Liver (tissue), 3 donors: ENCODE results near the gene PDK1.

Experiments
- CTCF ChIP-seq: fragments of 150-350 bp; IDR thresholded peaks from 2 replicates; pipeline ENCODE4 v1.5.1; 2017; ENCODE audit warnings: improper control_type of control experiment, low read depth, low read length; ENCODE audit not compliant: missing input control
- EGR1 ChIP-seq, 2 donors: IDR thresholded peaks; 2 replicates each; pipeline ENCODE4 v1.6.1; 2016 to 2018; ENCODE audit warnings: antibody characterized with exemption in 2 of 2, low read depth in 2 of 2
- FOXA2 ChIP-seq: IDR thresholded peaks from 2 replicates; pipeline ENCODE4 v1.6.1; 2016; ENCODE audit warnings: antibody characterized with exemption
- GABPA ChIP-seq, 2 donors: IDR thresholded peaks in 1 of 2; conservative IDR thresholded peaks in 1 of 2; 2 replicates each; pipeline ENCODE4 v1.6.1; 2016; ENCODE audit warnings: antibody characterized with exemption in 2 of 2, mild to moderate bottlenecking in 1 of 2, moderate library complexity in 1 of 2
- HNF4A ChIP-seq, 2 donors: conservative IDR thresholded peaks; 2 replicates each; pipeline ENCODE4 v1.6.1; 2016; ENCODE audit warnings: antibody characterized with exemption in 2 of 2, mild to moderate bottlenecking in 2 of 2
- JUND ChIP-seq, 2 donors: IDR thresholded peaks; 2 replicates each; pipeline ENCODE4 v1.6.1; 2016; ENCODE audit warnings: antibody characterized with exemption in 2 of 2
- RAD21 ChIP-seq, 2 donors: IDR thresholded peaks; 2 replicates each; pipeline ENCODE4 v1.6.1; 2016; ENCODE audit warnings: antibody characterized with exemption in 2 of 2, mild to moderate bottlenecking in 2 of 2
- REST ChIP-seq: IDR thresholded peaks from 2 replicates; pipeline ENCODE4 v1.6.1; 2016; ENCODE audit warnings: antibody characterized with exemption, mild to moderate bottlenecking
- RXRA ChIP-seq, 2 donors: IDR thresholded peaks; 2 replicates each; pipeline ENCODE4 v1.6.1; 2017 to 2018; ENCODE audit warnings: antibody characterized with exemption in 2 of 2, mild to moderate bottlenecking in 1 of 2
- SP1 ChIP-seq: IDR thresholded peaks from 2 replicates; pipeline ENCODE4 v1.6.1; 2018; ENCODE audit warnings: antibody characterized with exemption, mild to moderate bottlenecking
- TF ChIP-seq, protein P1 (sequence below): IDR thresholded peaks from 2 replicates; pipeline ENCODE4 v1.6.1; 2016; ENCODE audit warnings: antibody characterized with exemption
- donor health status: healthy.
- donor health status: healthy.

DNA sequence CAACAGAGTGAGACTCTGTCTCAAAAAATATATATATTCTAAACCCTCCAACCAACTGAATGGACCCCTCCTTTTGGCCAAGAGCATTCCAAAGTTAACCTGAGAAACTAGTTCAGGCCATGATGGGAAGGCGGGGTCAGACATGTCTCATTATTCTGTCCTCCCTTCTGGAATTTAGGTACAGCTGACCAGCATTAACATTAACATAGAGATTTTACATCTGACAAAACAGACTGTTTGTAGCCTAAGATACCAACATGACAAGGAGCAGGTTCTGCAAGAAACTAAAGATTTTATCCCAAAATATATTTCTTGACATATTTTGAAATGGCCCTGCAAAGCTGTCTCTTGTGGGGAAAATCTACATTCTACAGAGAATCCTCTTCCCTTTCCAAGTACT lies 6.8 kb upstream of the PDK1 start:
- no peak for TF ChIP-seq CTCF
- TF ChIP-seq, protein P1, sequence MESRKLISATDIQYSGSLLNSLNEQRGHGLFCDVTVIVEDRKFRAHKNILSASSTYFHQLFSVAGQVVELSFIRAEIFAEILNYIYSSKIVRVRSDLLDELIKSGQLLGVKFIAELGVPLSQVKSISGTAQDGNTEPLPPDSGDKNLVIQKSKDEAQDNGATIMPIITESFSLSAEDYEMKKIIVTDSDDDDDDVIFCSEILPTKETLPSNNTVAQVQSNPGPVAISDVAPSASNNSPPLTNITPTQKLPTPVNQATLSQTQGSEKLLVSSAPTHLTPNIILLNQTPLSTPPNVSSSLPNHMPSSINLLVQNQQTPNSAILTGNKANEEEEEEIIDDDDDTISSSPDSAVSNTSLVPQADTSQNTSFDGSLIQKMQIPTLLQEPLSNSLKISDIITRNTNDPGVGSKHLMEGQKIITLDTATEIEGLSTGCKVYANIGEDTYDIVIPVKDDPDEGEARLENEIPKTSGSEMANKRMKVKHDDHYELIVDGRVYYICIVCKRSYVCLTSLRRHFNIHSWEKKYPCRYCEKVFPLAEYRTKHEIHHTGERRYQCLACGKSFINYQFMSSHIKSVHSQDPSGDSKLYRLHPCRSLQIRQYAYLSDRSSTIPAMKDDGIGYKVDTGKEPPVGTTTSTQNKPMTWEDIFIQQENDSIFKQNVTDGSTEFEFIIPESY, result no peak
- no peak for TF ChIP-seq JUND (IDR thresholded peaks at IDR 0.05)
- no peak for TF ChIP-seq RXRA (IDR thresholded peaks at IDR 0.05)
- no peak for TF ChIP-seq EGR1 (IDR thresholded peaks at IDR 0.05; ENCODE audit: low read depth in 2 of 2)
- no peak for TF ChIP-seq RAD21 (IDR thresholded peaks at IDR 0.05)
- no peak for TF ChIP-seq SP1
- TF ChIP-seq GABPA (IDR thresholded peaks at IDR 0.05 in 1 of 2, conservative IDR thresholded peaks at IDR 0.05 in 1 of 2), result no peak
- no peak for TF ChIP-seq REST
- TF ChIP-seq HNF4A (conservative IDR thresholded peaks at IDR 0.05), result no peak
- no peak for TF ChIP-seq FOXA2
